ENCODE results near the gene KDELR3.

DNA sequence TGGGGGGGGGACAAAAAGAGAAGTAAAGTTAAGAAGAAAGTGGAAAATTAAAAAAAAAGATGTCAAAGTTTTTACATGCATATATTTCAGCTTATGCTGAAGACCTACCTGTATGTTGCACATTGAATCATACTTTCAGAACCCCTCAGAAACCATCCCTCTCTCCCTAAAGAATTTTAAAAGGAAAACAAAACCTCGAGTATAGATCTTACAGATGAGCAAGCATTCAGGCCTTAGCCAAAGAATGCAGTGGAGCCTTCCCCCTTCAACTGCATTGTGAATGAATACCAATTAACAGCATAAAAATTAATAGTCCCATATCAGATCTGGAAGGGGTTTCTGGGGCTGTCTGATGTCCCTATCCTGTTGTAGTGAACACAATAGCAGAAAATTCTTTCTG is 16.3 kb downstream of the KDELR3 start:
- TF ChIP-seq EZH2phosphoT487 (IDR thresholded peaks at IDR 0.05; ENCODE audit: unreplicated experiment) (no peak), POLR2AphosphoS5 (IDR thresholded peaks at IDR 0.05; ENCODE audit: low read depth) (no peak), JUNB (IDR thresholded peaks at IDR 0.05; ENCODE audit: unreplicated experiment) (no peak), CREB1 (CRISPR knock-in tag; IDR thresholded peaks at IDR 0.05; ENCODE audit: low read depth) (no peak), ZNF331 (CRISPR knock-in tag; IDR thresholded peaks at IDR 0.05; ENCODE audit: low read depth) (no peak), NANOG (IDR thresholded peaks at IDR 0.05; ENCODE audit: borderline replicate concordance) (no peak), EZH2 (IDR thresholded peaks at IDR 0.05; ENCODE audit: low read depth, unreplicated experiment) (no peak), STAT1 (IDR thresholded peaks at IDR 0.05; ENCODE audit: unreplicated experiment) (no peak)
- TF ChIP-seq, protein P1, sequence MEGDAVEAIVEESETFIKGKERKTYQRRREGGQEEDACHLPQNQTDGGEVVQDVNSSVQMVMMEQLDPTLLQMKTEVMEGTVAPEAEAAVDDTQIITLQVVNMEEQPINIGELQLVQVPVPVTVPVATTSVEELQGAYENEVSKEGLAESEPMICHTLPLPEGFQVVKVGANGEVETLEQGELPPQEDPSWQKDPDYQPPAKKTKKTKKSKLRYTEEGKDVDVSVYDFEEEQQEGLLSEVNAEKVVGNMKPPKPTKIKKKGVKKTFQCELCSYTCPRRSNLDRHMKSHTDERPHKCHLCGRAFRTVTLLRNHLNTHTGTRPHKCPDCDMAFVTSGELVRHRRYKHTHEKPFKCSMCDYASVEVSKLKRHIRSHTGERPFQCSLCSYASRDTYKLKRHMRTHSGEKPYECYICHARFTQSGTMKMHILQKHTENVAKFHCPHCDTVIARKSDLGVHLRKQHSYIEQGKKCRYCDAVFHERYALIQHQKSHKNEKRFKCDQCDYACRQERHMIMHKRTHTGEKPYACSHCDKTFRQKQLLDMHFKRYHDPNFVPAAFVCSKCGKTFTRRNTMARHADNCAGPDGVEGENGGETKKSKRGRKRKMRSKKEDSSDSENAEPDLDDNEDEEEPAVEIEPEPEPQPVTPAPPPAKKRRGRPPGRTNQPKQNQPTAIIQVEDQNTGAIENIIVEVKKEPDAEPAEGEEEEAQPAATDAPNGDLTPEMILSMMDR (conservative IDR thresholded peaks at IDR 0.05; ENCODE audit: low read depth in 2 of 2), result no peak
- TF ChIP-seq, protein P2, sequence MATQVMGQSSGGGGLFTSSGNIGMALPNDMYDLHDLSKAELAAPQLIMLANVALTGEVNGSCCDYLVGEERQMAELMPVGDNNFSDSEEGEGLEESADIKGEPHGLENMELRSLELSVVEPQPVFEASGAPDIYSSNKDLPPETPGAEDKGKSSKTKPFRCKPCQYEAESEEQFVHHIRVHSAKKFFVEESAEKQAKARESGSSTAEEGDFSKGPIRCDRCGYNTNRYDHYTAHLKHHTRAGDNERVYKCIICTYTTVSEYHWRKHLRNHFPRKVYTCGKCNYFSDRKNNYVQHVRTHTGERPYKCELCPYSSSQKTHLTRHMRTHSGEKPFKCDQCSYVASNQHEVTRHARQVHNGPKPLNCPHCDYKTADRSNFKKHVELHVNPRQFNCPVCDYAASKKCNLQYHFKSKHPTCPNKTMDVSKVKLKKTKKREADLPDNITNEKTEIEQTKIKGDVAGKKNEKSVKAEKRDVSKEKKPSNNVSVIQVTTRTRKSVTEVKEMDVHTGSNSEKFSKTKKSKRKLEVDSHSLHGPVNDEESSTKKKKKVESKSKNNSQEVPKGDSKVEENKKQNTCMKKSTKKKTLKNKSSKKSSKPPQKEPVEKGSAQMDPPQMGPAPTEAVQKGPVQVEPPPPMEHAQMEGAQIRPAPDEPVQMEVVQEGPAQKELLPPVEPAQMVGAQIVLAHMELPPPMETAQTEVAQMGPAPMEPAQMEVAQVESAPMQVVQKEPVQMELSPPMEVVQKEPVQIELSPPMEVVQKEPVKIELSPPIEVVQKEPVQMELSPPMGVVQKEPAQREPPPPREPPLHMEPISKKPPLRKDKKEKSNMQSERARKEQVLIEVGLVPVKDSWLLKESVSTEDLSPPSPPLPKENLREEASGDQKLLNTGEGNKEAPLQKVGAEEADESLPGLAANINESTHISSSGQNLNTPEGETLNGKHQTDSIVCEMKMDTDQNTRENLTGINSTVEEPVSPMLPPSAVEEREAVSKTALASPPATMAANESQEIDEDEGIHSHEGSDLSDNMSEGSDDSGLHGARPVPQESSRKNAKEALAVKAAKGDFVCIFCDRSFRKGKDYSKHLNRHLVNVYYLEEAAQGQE (IDR thresholded peaks at IDR 0.05; ENCODE audit: unreplicated experiment), result no peak
- TF ChIP-seq, protein P3, sequence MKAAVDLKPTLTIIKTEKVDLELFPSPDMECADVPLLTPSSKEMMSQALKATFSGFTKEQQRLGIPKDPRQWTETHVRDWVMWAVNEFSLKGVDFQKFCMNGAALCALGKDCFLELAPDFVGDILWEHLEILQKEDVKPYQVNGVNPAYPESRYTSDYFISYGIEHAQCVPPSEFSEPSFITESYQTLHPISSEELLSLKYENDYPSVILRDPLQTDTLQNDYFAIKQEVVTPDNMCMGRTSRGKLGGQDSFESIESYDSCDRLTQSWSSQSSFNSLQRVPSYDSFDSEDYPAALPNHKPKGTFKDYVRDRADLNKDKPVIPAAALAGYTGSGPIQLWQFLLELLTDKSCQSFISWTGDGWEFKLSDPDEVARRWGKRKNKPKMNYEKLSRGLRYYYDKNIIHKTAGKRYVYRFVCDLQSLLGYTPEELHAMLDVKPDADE (IDR thresholded peaks at IDR 0.05), result no peak
